ENCODE measurements around the gene IGFALS.
"Not testable (repeated sequence)": the region's sequence is repeated elsewhere in the genome, so short reads cannot be mapped to it uniquely, and the experiment has no call there.

Gene IGFALS

GRCh38 chr16:1818204-1818872 is 24.8 kb upstream of the IGFALS start:
- DNase-seq (ENCODE audit: low spot score): no peak

GRCh38 chr16:1817716-1818115 is 24.2 kb upstream of the IGFALS start:
- DNase-seq (ENCODE audit: low spot score): no peak

- no peak for DNase-seq (ENCODE audit: low spot score)
Measured at GRCh38 chr16:1817276-1817589, 23.7 kb upstream of the IGFALS start.

GRCh38 chr16:1816396-1817275 is 23.1 kb upstream of the IGFALS start:
- no peak for DNase-seq (ENCODE audit: low spot score)

- no peak for DNase-seq (ENCODE audit: low spot score)
Measured at GRCh38 chr16:1815461-1815860, 22.0 kb upstream of the IGFALS start.

GRCh38 chr16:1812732-1813163 is 19.2 kb upstream of the IGFALS start:
- peak; percentile 17 for DNase-seq (ENCODE audit: low spot score)

- DNase-seq (ENCODE audit: low spot score): no peak
Measured at GRCh38 chr16:1810536-1810935, 17.0 kb upstream of the IGFALS start.

GRCh38 chr16:1810106-1810505 is 16.6 kb upstream of the IGFALS start:
- no peak for DNase-seq (ENCODE audit: low spot score)

GRCh38 chr16:1809281-1809801 is 15.8 kb upstream of the IGFALS start:
- DNase-seq (ENCODE audit: low spot score): no peak

GRCh38 chr16:1808691-1809090 is 15.2 kb upstream of the IGFALS start:
- no peak for DNase-seq (ENCODE audit: low spot score)

GRCh38 chr16:1807626-1808025 is 14.1 kb upstream of the IGFALS start:
- no peak for DNase-seq (ENCODE audit: low spot score)

- DNase-seq (ENCODE audit: low spot score): no peak
Measured at GRCh38 chr16:1800701-1801100, 7.2 kb upstream of the IGFALS start.

GRCh38 chr16:1799263-1799662 is 5.8 kb upstream of the IGFALS start:
- DNase-seq (ENCODE audit: low spot score): not testable (repeated sequence)

GRCh38 chr16:1794908-1795666 is 1.6 kb upstream of the IGFALS start:
- DNase-seq (ENCODE audit: low spot score): no peak

- no peak for DNase-seq (ENCODE audit: low spot score)
Measured at GRCh38 chr16:1794221-1794871, 841 bp upstream of the IGFALS start.

GRCh38 chr16:1792836-1793577 is 498 bp downstream of the IGFALS start:
- DNase-seq (ENCODE audit: low spot score): no peak

GRCh38 chr16:1791943-1792812 is 1.3 kb downstream of the IGFALS start:
- DNase-seq (ENCODE audit: low spot score): no peak

GRCh38 chr16:1791256-1791942 is 2.1 kb downstream of the IGFALS start:
- no peak for DNase-seq (ENCODE audit: low spot score)

- DNase-seq (ENCODE audit: low spot score): no peak
Measured at GRCh38 chr16:1790611-1791255, 2.8 kb downstream of the IGFALS start.
